ENCODE data around the gene TMEM181.
"Not testable (repeated sequence)": the region's sequence is repeated elsewhere in the genome, so short reads cannot be mapped to it uniquely, and the experiment has no call there.

TMEM181 gene

GRCh38 chr6:158672726-158673125 lies 112.8 kb downstream of the TMEM181 start:
- Histone ChIP-seq H3K9ac (no peak overlapping the region), H3K4me2 (ENCODE audit: low read length) (no peak overlapping the region), H3K9me3 (ENCODE audit: control insufficient read depth, low read length) (no peaks in the 10 kb centered on the region), H3K4me1 (peaks cover 25% of the 10 kb centered on the region), H2AFZ (no peak overlapping the region), H3K27ac (no peak overlapping the region), H3K36me3 (ENCODE audit: control insufficient read depth, insufficient read depth, low read length) (no peaks in the 10 kb centered on the region), H3K27me3 (ENCODE audit: control insufficient read depth, insufficient read depth, low read length) (no peaks in the 10 kb centered on the region), H3K4me3 (ENCODE audit: low read depth, low read length) (no peak overlapping the region), H3K79me2 (peaks cover 2% of the 10 kb centered on the region)
- TF ChIP-seq CTCF (IDR thresholded peaks at IDR 0.05), result no peak

- no peaks in the 10 kb centered on the region for H3K27me3 ChIP-seq (ENCODE audit: control insufficient read depth, insufficient read depth, low read length)
These were observed 114.6 kb downstream of the TMEM181 start for GRCh38 chr6:158674342-158675131.

GRCh38 chr6:158677094-158677493 lies 117.2 kb downstream of the TMEM181 start:
- H3K27ac ChIP-seq; H3K27me3 ChIP-seq (ENCODE audit: control insufficient read depth, insufficient read depth, low read length); H3K4me1 ChIP-seq; H3K4me2 ChIP-seq (ENCODE audit: low read length); H3K4me3 ChIP-seq (ENCODE audit: low read depth, low read length); H3K36me3 ChIP-seq (ENCODE audit: control insufficient read depth, insufficient read depth, low read length); H3K9ac ChIP-seq; H3K79me2 ChIP-seq; H3K9me3 ChIP-seq (ENCODE audit: control insufficient read depth, low read length); H2AFZ ChIP-seq: not testable (repeated sequence)

More at GRCh38 chr6:158674342-158675131, 114.6 kb downstream of the TMEM181 start:
- no peak overlapping the region for H3K4me3 ChIP-seq (ENCODE audit: low read depth, low read length)
- TF ChIP-seq CTCF (IDR thresholded peaks at IDR 0.05), result no peak
- H2AFZ ChIP-seq, result no peak overlapping the region
- no peak overlapping the region for H3K9ac ChIP-seq
- H3K27ac ChIP-seq, result no peak overlapping the region
- H3K79me2 ChIP-seq, result peaks cover 2% of the 10 kb centered on the region
- H3K36me3 ChIP-seq (ENCODE audit: control insufficient read depth, insufficient read depth, low read length), result no peaks in the 10 kb centered on the region
- H3K4me2 ChIP-seq (ENCODE audit: low read length), result no peak overlapping the region
- peaks cover 11% of the 10 kb centered on the region for H3K4me1 ChIP-seq
- no peaks in the 10 kb centered on the region for H3K9me3 ChIP-seq (ENCODE audit: control insufficient read depth, low read length)

GRCh38 chr6:158677906-158678578 lies 118.2 kb downstream of the TMEM181 start:
- Histone ChIP-seq H3K27me3 (ENCODE audit: control insufficient read depth, insufficient read depth, low read length) (no peaks in the 10 kb centered on the region), H3K79me2 (peaks cover 2% of the 10 kb centered on the region), H3K4me3 (ENCODE audit: low read depth, low read length) (no peak overlapping the region), H3K9ac (no peak overlapping the region), H3K4me1 (peaks cover 2% of the 10 kb centered on the region), H3K9me3 (ENCODE audit: control insufficient read depth, low read length) (no peaks in the 10 kb centered on the region), H3K36me3 (ENCODE audit: control insufficient read depth, insufficient read depth, low read length) (no peaks in the 10 kb centered on the region), H3K4me2 (ENCODE audit: low read length) (no peak overlapping the region), H2AFZ (no peak overlapping the region), H3K27ac (no peak overlapping the region)
- TF ChIP-seq CTCF (IDR thresholded peaks at IDR 0.05), result no peak

GRCh38 chr6:158680015-158680414 lies 120.1 kb downstream of the TMEM181 start:
- Histone ChIP-seq H3K9ac (no peak overlapping the region), H2AFZ (no peak overlapping the region), H3K9me3 (ENCODE audit: control insufficient read depth, low read length) (no peaks in the 10 kb centered on the region), H3K79me2 (peaks cover 1% of the 10 kb centered on the region), H3K27ac (no peak overlapping the region), H3K27me3 (ENCODE audit: control insufficient read depth, insufficient read depth, low read length) (no peaks in the 10 kb centered on the region), H3K4me3 (ENCODE audit: low read depth, low read length) (no peak overlapping the region), H3K36me3 (ENCODE audit: control insufficient read depth, insufficient read depth, low read length) (no peaks in the 10 kb centered on the region), H3K4me2 (ENCODE audit: low read length) (no peak overlapping the region), H3K4me1 (peaks cover 2% of the 10 kb centered on the region)
- TF ChIP-seq CTCF (IDR thresholded peaks at IDR 0.05), result no peak

All from parathyroid adenoma (tissue), 2 donors.